SU-DHL-6 (cell line): ENCODE data around the gene CD180.

ENCODE experiments used
- CTCF ChIP-seq: fragments of 200-600 bp; sonication (generic); IDR thresholded peaks from one replicate; pipeline ENCODE4 v1.5.1; 2017; ENCODE audit warnings: antibody characterized with exemption, mild to moderate bottlenecking, low read length, moderate library complexity; ENCODE audit not compliant: insufficient read depth, poor library complexity, severe bottlenecking
- EZH2phosphoT487 ChIP-seq: fragments of 200-600 bp; sonication (generic), shearing (Covaris generic); conservative IDR thresholded peaks from 2 replicates; pipeline ENCODE4 v1.6.1; 2018; ENCODE audit warnings: mild to moderate bottlenecking, antibody characterized with exemption, low read length, moderate library complexity, mixed read lengths

DNA sequence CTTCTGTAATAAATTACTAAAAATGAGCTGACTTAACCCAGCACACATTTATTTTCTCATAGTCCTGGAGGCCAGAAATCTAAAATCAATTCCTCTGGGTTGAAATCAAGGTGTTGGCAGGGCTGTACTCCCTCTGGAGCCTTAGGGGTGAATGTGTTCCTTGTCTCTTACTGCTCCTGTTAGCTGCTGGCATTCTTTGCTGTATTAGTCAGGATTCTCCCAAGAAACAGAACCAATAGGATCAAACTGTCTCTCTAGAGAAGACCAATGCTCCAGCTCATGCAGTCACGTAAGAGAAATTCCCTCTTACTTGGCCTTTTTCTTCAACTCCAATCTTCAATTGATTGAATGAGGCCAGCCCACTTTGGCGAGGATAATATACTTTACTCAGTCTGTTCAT is 15.3 kb upstream of the CD180 start:
- TF ChIP-seq CTCF (no peak), EZH2phosphoT487 (no peak)
